Right renal cortex interstitium (tissue), 3 donors: ENCODE results near the gene ARHGEF35. TPM values are rescaled to one million over a fixed set of nuclear protein-coding genes. Genes with fewer than 3 reads are reported as not detected.
"Not testable (repeated sequence)": the region's sequence is repeated elsewhere in the genome, so short reads cannot be mapped to it uniquely, and the experiment has no call there.

Experiments
- DNase-seq, 3 donors: peaks; one replicate each; pipeline ENCODE4 v3.0.0-alpha.2; 2013; ENCODE audit warnings: low read depth in 3 of 3, low spot score in 2 of 3
- polyA plus RNA-seq, 3 donors: library from polyadenylated mRNA; unstranded; fragments of 120-200 nt; gene quantifications; one replicate each; pipeline ENCODE4 v1.2.1, GENCODE V29; 2013; ENCODE audit not compliant: insufficient read length in 3 of 3

Gene ARHGEF35
- 10 to 100 TPM; 22.3 to 28.7 (median 26.8) TPM for polyA plus RNA-seq

DNA sequence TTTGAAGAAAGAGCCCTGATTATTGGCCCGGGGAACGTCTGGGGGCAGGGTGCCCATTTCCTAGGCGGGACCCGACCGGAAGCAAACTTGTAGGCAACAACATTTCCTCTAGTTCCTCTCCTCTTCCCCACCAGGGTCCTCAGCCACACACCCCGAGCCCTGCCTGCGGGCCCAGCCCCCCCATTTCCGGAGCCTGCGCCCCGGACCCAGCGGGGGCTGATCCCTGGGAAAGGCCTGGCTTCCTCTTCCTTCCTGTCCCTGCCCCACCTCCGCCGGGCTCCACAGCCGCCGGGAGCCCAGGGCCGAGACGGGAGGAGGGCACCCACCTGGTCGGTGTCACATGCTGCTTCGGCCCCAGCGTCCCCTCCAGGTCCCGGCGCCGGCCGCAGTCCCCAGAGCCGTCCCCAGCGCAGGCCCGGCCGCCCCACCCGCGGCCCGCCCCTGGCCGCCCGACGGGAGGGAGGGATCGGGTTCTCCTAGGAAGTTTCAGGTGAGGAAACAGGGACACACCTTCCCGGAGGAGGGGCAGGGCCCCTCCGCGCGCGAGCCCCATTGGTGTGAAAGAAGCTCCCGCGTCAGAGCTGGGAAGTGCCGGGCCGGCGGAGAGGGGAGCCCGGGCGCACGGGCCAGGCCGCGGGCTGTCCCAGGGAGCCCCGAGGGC lies at the start of gene ARHGEF35:
Gene ARHGEF35, minus strand, starts transcription at position 622 of the 661 bp plus-strand sequence. CDS start 7,450 bp downstream, outside the sequence.
- DNase-seq: not testable (repeated sequence)

DNA sequence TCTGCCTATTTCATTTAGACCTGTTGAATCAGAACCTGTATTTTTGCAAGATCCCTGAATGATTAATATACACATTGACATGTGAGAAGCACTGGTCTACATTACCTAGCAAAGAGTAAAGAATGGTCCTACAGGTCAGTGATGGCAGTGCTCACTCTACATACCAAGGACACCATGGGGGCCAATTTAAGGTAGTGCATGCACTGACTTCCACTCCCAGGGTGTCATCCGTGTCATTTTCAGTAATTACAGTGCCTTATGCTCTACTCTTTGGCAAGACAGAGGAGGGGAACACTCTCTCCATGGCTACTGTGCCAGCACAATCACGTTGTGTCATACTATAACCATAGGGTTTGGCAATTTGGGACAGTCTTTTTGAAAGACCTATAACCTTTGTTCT lies 49.7 kb upstream of the ARHGEF35 start:
- DNase-seq: not testable (repeated sequence)

DNA sequence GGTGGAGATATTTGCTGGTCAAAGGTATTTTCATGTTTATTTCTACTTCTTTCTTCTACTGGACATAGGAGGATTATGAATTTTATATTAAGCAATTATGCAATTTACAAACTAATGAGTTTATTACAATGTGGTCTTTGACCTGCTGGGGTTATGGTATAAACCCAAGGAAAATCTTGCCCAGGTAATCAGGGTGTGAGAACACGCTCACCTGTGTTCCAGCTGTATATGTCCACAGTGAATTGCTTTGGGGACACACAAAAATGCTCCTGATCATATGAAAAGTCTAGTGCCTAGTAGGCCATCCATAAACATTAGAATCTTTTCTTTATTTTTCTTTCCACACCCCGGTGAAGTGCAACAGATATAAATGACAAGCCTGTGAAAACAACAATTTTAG lies 43.7 kb upstream of the ARHGEF35 start, which contains the start of gene OR2A42:
Gene OR2A42, minus strand, starts transcription at position 241 of the 400 bp plus-strand sequence. CDS start 6,762 bp downstream, outside the sequence.
- DNase-seq: not testable (repeated sequence)

DNA sequence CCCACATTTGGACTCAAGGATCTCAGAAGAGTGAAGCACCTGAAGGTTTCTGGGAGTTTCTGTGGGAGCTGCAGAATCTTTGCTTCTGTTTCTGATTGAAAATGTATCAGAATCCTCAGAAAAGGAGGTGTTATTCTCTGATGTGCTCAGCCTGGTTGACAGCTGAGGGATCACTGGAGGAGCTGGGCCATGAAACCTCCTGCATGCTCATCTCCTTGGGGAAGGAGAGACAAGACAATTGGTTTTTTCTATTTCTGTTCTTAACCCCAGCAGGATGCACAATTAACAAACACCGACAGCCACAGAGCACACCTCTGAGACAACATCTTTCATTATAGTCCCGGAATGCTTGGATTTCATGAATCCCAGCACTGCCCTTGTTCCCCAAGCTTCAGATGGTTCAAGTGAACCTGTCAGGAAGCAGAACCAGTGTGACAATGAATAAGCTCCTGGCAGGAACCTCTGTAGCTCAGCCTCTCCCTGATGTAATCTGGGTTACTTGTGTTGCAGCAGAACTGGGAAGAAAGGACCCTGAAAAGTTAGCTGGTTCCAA lies 43.0 kb upstream of the ARHGEF35 start:
- not testable (repeated sequence) for DNase-seq

DNA sequence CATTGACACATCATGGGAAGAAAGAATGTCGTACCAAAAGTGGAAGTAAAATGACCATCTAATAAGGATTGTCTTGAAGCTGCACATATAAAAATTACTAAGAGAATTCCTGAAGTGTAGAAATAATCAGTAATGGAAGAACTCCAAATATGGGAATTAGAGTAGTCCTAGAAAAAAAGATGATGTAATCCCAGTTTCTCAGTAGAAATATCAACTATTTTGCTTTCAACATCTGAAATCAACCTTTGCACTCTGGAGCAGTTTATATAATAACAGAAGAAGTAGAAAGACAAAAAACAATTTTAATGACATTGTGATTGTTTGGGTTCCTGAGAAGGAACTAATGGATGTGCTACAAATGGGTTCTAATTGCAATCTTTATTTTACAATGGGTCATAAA lies 37.4 kb upstream of the ARHGEF35 start:
- not testable (repeated sequence) for DNase-seq

DNA sequence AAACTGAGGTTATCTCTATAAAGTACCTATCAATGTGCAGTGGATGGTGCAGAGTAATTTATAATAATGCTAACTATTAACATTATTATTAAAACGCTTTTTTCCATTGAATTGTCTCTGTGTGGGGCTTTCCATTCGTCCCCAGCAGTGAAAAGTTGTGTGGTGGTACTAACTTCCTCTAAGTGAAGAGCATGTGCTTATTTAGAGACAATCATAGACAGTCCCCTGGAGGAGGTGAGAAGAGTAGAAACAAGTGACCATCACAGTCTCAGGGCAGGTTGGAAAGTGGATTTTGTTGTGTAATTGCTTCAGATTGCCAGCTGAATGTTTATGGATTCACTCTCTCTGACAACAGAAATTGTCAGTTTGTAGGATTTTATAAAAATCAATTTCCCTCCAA lies 35.4 kb upstream of the ARHGEF35 start:
- DNase-seq: not testable (repeated sequence)

DNA sequence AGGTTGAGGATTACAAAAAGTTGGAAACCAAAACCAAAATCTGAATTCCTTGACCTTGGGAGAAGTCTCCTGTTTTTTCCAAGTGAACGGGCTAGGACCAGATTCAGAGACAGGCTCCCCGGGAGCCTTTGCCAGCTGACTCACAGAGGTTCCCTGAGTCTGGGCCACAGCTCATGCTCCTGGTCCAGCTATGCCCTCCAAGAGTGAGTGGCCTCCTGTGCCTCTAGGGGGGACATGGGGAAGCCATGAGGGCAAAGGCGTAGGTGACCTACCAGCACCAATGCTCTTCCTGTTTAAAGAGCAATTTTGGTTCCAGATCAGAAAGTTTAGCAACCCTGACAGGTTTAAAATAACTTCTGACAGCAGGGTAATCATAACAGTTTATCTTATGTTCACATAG lies 33.2 kb upstream of the ARHGEF35 start:
- not testable (repeated sequence) for DNase-seq

DNA sequence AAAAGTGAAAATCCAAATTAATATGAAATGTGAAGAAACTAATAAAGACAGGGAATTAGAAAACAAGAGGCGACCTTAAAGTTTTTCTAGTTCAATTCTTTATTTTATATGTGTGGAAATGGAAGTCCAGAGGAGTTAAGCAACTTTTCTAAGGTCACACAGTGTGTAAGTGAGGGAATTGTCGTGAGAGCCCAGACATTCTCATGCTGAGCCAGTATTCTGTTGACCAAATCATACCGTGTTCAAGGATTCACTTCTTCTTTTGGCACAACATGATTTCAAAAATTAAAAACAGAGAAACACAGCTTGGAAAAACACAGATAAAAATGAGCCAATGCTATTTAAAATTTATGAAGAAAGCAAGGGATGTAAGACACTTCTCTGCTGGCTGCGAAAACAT lies 31.2 kb upstream of the ARHGEF35 start:
- DNase-seq: not testable (repeated sequence)

DNA sequence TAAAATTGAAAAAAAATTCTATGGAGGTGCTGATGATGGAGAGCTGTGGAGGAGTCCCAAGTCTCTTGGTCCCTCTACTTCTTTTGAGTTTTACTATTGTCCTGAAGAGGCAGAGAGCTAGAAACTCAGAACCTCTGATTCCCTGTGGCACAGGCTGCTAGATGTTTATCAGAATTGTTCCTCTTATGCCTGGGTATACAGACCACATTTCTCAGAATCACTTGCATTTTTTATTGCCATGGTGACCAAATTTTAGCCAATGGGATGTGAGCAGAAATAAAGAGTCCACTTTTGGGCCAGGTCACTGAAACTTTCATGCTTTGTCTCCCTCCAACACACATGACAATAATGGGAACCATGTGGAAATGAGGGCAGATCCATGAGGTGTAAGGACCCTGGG lies 28.0 kb upstream of the ARHGEF35 start:
- not testable (repeated sequence) for DNase-seq

DNA sequence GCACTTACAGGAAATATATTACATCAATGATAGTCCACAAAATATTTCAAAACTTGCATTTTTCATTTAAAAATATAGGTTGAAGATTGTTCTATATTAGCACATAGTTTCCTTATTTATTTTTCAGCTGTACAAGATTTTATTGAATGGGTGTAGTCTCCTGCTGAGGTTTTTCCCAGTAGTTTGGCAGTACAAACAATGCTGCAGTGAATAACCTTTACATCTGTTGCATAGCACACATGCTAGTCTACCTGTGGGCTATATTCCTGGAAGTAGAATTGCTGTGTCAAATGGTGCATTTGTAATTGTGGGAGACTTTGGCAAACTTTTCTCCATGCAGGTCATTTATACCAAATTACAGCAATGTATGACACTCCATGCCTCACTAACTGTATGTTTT lies 24.9 kb upstream of the ARHGEF35 start:
- DNase-seq: not testable (repeated sequence)

DNA sequence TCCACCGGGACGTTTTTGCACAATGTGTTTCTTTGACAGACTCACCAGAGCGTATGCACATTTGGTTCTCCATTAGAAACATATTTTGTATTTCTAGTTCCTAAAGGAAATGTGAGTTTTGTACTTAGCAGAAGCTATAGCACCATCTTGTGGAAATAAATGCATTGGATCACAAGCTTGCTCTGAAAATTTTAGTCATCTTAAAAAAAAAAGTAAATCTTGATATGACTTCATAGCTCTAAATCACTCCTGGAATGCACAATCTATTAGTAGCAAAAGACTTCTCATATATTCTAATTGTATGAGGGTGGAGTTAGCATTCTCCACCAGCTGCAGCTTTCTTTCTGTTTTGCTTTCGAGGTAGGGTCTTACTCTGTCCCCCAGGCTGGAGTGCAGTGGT lies 23.5 kb upstream of the ARHGEF35 start:
- DNase-seq: not testable (repeated sequence)

DNA sequence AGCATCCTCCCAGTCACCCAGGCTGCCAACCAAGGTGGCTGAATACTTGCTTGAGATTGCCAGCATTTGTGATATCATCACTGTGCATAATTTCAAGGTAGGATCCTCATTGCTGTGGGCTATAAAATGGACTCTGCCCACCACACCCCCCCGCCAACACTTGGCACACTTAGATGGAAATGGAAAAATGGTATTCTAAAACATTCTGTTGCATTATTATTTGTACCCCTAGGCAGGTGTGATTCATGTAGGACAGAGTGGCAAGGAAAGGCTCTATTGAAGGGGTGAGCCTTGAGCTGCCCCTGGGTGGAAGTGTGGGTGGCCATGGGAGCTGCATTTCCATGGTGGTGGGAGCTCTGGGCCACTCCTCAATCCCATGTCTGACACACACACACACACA lies 22.9 kb upstream of the ARHGEF35 start:
- not testable (repeated sequence) for DNase-seq

DNA sequence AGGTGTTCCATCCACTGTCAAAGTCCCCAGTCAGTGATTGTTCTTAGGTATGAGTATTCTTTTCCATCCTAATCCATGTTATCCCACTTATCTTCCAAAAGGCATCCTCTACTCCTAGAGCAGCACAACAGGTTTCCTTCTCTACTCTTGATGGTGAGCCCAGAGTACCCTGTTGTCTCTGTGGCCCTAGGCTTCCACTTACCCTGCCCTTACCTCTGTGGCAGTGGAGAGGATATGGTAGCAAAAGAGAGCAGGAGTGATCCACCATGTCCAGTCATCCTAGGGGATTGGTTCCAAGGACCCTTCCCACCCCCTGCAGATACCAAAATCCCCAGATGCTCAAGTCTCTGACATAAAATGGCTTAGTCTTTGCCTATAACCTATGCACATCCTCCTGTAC lies 21.6 kb upstream of the ARHGEF35 start:
- DNase-seq: not testable (repeated sequence)

DNA sequence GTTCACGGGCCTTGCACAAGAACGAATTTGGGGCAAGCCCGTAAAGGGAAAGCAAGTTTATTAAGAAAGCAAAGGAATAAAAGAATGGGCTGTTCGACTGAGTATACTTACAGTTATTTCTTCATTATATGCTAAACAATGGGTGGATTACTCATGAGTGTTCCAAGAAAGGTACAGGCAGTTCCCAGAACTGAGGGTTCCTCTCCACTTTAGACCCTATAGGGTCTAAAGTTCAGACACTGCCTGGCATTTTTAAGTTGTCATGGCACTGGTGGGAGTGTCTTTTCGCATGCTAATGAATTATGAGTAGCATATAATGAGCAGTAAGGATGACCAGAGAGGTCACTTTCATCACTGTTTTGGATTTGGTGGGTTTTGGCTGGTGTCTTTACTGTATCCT lies 9.7 kb upstream of the ARHGEF35 start:
- DNase-seq: not testable (repeated sequence)

DNA sequence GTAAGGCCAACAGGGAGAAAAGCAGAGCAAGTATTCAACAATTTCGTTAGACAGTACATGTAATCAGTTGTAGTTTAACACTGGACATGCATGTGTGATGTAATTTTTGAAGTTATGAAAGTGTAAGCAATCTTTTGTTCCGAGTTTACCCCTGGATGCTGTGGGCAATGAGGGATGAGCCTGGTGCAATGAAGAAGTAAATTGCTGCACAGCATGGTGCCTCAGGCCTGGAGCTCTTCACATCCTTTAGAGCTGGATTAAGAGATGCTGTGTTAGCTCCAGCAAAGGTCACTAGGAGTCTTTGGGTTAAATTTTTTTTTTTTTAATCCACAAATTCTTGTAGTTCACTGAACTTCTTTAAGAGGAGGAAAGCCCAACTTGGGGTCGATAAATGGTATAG lies 7.5 kb upstream of the ARHGEF35 start:
- DNase-seq: not testable (repeated sequence)

DNA sequence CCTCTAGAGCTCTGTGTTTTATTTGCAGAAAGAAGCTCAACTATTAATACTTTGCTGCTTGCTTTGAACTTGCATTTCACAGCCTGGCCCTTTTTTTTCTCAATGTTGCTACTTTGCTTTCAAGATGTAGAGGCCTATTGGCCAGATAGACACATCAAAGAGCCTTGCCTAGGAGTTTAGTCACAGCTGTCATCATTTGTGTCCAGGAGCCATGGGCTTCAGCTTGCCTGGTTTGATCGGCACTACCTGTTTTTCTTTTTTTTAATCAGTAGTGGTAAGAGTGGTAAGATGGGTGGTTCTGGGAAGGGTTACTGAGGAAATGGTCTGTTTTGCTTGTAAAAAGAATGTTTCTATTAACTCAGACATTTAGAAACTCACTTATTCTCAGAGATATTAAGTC lies 6.3 kb upstream of the ARHGEF35 start:
- DNase-seq: not testable (repeated sequence)

DNA sequence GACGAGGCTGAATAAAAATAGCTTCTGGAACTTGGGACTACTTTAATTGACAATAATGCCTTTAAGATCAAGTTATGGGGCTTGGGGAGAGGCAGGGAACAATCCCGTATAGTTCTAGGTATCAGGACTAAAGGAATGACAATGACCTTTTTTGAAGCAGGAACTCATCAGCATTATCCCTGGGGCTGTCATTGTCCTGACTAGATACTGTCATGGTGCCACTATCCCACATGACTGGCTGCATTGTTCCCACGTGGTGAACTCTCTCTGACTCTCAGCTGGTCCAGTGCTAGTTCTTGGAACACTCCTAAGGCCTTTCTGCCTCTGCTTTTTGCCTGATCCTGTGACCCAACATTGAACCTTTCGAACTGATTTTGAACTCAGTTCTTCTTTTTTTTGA lies 3.3 kb upstream of the ARHGEF35 start:
- DNase-seq: not testable (repeated sequence)

DNA sequence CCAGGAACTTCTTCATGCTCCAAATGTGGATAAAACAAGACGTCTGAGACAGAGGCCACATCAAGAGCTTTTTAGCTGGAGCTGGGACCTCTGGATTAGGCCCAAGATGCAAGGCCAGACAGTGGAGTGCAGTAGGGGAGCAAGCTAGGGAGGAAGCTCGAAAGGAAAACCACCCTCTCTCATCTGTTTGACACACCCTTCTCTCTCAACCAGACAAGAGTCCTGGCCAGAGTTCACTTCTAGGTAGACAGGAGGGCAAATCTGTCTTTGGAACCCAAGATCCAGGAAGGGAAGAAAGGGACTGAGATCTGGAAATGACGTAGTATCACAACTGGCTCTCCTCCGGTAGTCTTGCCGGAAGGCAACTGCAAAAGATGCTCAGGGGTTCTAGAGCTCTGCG lies 1.2 kb downstream of the ARHGEF35 start:
- DNase-seq: not testable (repeated sequence)

DNA sequence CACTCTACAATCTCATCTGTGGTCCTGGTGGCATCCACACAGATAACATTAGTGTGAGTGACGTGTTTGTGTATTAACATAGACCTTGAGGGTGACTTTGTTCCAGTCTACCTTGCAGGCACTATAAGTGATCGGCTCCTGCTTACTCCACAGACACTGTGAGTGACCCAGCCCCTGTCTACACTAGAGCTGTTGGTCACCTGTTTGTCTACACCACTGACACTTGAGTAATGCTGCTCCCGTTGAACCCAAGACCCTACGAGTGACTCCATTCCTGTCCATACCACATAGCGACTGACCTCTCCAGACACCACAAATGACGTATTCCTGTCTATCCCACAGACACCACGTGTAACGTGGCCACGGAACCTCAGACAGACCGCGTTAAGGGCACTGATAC lies 1.9 kb downstream of the ARHGEF35 start:
- DNase-seq: not testable (repeated sequence)

DNA sequence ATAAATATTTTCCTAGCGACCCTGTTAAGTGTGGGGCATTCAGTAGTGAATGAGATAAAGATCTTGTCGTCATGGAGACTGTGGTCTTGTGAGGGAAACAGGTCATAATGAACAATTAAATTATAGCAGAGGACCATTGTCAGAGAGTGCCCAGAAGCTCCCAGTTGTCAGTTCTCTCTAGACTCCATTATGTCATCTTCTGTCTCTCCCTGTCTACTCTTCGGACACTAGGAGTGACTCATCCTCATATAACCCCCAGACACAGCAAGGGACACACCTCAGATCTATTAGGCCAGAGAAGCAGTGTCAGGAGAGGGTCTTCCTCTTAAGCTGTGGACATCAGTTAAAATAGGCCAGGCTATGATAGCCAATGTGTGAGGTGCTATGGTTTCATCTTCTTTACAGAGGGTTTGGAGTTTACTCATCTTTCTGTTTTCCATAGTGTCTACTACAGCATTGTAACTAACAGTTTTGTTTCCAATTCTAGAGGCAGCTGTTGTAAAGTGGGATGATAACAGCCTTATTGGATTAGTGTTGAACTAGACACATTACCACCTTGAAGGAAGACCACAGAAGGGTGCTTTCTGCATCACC lies 7.0 kb downstream of the ARHGEF35 start:
- not testable (repeated sequence) for DNase-seq

DNA sequence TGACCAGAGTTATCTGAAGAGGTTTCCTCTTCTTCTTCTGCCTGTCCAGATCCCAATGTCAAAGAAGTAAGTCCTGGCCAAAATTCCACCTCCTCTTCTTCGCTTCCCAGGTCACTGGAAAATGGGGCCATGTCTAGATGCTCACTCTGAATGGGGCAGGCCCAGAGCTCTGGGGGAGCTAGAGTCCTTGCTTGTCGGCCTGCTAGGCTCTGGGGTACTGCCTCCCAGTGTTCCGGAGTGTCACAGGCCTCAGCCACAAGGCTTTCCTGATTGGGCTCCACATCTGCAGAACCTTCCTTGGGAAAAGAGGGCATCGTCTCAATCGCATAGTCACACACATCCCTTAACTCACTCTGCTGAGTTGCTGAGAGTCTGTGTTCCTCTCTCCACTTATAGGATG lies 7.8 kb downstream of the ARHGEF35 start:
- DNase-seq: not testable (repeated sequence)

DNA sequence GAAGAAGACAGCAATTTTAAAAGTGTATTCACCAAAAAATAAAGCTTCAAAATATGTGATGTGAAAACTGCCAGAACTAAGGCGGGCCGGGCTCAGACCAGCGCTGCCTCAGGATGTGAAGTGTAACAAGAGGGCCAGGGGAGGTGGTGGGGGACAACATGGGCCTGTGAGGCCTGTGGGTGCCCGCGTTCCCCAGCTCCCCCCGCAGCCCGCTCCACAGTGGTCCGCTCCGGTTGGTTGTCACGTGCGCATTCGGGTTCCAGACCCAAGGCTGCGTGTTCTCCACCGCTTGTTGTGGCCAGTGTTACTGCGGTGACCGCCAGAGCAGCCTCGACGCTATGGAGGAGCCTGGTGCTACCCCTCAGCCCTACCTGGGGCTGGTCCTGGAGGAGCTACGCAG lies 12.5 kb downstream of the ARHGEF35 start, which contains the start of gene CTAGE4:
Gene CTAGE4, plus strand, starts transcription at position 301 of the 400 bp plus-strand sequence. Its CDS starts 38 bp downstream, at position 339.
- not testable (repeated sequence) for DNase-seq
